NCI-H2081 (cell line): ENCODE results near the gene TOR4A.

ENCODE experiments used
- DNase-seq, 2 experiments: peaks; one replicate each; lab custom pipeline; 2025; lab: John Stamatoyannopoulos, UW

The TOR4A gene

GRCh38 chr9:137271696-137272076, 5.8 kb upstream of the TOR4A start:
- no peak for DNase-seq

DNA sequence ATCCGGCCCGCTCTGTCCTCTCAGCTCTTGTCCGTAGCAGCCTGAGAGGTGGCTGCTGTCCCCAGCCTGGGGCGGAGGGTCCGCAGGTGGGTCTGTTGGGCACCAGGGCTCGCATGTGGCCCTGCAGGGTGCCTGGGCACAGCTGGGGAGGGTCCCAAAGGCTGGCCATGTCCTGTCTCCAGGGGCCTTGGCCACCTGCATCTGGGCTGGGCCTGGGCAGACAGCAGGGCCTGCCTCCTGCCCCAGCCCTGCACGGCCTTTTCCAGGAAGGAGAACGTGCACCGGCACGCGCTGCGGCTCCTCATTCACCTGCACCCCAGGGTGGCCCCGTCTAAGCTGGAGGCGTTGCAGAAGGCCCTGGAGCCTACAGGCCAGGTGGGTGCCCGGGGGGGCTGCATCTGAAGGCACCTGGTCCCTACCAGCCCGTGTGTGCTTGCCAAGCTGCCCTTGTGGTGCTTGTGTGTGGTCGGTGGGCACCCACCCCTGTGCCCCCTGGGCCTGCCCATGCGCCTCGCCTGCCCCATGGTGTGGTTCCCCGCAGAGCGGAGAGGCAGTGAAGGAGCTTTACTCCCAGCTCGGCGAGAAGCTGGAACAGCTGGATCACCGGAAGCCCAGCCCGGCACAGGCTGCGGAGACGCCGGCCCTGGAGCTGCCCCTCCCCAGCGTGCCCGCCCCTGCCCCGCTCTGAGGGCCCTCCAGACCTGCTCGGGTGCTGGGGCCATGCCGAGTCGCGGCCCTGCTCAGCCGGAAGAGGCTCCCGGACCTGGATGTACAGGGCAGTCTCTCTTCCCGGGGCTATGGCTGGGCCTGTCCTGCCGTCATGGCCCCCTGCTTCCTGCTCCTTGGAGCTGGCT, 5.1 kb upstream of the TOR4A start:
- no peak for DNase-seq

DNA sequence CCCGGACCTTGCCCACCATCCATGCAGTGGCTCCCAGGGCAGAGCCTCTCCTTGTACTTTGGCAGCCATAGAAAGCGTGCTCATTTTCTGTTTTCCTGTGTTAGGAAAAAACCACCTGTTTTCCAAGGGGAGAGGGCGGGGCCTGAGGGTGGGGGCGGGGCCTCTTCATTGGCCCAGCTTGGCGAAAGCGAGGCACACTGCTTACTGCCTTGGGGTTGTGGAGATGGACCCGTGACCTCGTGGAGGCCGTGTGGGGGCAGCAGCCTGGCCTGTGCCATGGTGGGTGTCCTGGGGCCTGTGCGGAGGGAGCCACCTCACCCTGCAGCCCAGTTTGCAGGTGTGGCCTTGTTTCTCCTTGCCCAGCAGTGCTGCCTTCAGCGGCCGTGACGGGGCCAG, 4.4 kb upstream of the TOR4A start:
- no peak for DNase-seq

- DNase-seq = peak; percentile 38 to 65
Observed at GRCh38 chr9:137273611-137274320, 3.8 kb upstream of the TOR4A start.

DNA sequence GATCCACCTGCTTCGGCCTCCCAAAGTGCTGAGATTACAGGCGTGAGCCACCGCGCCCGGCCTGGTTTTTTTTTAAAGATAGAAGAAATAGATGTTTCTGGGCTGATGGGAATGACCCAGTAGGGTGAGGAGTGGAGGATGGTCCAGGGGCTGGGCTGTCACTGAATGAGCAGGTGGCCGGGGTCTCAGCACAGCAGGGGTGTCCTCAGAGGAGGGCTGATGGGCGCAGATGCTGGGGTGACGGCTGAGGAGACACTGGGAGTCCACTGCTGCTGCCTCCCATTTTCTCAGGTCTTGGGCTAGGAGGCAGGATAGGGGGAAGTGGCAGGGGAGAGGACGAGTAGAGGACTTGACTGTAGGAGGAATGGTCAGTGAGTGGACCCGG, 2.3 kb upstream of the TOR4A start:
- DNase-seq = no peak

DNA sequence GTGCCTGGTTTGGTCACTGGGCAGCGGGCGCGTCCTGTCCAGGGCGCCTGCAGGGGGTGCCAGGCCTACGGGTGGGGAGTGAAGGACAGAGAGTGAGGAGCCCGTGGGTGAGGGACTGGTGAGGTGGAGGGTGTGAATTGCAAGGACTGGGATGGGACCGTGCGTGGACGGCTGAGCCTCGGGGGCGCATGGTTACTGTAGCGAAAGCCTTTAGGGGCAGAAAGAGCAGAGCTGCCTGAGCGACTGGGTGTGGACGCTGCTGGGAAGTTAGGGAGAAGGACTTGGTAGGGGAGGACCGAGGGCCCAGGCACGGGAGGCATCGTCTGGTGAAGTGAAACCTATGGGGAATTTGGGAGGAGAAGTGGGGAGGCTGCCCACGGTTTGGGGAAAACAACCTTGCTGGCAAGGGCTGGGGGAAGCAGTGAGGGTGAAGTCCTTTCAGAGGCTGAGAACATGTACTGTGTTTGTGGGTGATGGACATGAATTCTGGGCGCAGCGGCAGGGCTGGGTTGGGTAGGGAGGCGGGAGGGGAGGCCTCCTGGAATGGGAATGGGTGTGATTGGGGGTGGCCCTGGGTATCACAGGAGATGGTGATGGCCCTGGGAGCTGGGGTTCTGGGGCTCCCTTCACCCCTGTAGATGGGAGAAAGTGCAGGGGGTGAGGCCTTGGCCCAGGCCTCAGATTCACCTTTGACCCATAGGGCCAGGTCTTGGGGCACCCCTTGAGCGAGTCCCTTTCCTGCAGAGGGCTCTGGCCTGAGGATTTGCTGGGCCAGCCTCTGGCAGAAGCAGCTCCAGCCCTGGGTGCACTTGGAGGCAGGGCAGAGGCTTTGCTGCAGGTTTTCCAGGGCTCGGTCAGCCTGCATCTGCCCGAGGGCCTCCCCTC, 1.7 kb upstream of the TOR4A start:
- no peak for DNase-seq

DNA sequence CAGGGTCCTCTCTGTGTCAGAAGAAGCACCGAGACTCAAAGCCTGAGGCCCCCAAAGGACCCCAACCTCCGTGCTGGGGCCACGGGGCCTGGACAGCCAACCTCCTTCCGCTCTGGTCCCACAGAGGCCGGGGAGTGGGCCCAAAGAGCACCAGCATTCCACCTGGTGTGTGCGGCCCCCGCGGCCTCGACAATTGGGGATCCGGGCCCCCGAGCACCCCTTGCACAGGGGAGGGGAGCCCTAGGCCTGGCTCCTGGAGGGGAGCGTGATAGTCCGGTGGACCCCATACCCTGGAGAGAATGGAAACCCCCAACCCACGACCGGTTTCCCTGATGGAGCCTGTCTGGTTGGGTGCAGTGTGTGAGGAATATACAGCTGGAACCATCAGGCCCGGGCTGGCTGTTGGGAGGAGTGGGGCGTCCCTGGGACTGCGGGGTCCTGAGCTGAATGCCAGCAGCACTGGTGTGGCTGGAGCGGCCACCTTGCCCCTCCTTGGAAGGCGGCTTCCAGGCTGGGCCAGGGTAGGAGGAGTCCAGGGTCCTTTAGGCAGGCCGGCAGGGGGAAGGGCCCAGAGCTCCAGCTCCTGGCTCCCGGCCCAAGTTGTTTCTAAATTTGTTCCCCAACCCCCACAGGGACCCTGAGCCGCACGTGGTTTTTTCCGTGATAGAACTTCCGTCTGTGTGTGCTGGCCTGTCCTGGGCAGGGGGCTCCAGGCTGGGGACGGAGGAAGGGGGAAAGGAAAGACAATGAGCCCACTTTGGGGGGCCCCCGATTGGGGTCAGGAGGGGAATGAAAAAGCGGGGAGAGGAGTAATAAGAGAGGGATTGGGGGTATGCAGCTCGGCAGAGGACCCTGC, 825 bp upstream of the TOR4A start:
- no peak for DNase-seq

GRCh38 chr9:137278061-137278701, 655 bp downstream of the TOR4A start:
- no peak for DNase-seq

DNA sequence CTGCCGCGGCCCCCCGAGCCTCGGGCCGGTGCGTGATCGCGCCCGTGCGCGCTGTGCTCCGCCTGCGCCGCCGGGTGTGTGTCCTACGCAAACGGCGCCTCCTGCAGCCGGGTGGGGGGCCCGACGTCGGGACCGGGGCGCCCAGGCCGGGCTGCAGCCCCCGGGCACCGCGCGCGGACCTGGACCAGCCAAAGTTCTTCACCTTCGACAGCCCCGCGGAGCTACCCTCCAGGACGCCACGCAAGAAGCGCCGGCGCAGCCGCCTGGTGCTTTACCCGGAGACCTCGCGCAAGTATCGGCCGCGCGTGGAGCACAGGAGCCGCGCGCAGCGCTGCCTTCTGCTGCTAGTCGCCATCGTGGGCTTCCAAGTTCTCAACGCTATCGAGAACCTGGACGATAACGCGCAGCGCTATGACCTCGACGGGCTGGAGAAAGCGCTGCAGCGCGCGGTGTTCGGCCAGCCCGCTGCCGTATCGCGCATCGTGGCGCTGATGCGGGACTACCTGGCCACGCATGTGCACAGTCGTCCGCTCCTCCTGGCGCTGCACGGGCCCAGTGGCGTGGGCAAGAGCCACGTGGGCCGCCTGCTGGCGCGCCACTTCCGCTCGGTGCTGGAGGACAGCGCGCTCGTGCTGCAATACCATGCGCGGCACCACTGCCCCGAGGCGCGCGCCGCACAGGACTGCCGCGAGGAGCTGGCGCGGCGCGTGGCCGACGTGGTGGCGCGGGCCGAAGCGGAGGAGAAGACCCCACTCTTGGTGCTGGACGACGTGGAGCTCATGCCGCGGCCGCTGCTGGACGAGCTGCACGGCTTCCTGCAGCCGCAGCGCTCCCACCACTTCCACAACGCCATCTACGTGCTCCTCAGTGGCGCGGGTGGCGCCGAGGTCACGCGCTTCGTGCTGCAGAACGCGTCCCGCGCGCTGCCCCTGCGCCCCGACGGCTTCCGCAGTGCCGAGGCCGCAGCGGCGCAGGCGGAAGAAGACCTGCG, 1.5 kb downstream of the TOR4A start:
- no peak for DNase-seq

- DNase-seq = no peak
Observed at GRCh38 chr9:137279741-137280473, 2.4 kb downstream of the TOR4A start.

DNA sequence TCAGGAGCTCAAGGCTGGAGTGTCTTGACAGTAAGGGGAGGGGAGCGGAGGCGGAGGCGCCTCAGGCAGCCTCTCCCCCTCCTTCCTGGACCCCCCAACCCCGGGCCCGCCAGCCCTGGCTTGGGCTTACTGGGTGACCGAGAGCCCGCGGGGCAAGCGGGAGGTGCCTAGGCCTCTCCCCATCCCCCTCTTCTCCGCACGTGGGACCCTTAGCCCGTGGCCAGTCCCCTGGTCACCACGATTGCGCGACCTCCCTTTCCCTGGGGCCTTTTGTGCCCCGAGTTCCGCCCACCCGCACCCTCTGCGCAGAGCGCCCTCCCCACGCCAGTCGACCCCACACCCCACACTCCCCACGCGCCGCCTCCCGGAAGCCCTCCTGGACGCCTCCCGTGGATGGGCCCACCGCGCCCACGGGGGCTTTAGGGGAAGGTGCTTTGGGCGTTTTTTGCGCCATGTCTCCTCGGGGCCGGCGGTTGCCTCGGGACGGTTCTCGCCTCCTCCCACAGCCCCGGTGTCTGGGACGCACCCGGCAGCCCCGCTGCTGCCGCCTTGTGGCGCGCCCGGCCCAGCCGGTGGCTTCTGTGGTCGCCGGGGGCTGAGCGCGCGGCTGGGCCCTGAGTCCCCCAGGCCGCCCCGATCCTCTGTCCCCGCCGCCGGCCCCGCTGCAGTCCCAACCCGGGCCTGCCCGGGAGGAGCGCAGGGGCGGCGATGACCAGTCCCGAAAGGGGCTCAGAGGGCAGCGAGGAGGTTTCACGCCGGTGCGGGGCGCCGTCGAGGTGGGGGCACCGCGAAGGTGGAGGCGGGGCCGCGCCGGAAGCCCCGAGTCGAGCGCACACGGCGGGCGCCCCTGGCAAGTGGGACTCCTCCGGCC, 3.2 kb downstream of the TOR4A start:
- no peak for DNase-seq

- no peak for DNase-seq
Observed at GRCh38 chr9:137281345-137282116, 4.0 kb downstream of the TOR4A start.

GRCh38 chr9:137286975-137287383, 9.5 kb downstream of the TOR4A start:
- DNase-seq = peak; percentile 45 to 58

DNA sequence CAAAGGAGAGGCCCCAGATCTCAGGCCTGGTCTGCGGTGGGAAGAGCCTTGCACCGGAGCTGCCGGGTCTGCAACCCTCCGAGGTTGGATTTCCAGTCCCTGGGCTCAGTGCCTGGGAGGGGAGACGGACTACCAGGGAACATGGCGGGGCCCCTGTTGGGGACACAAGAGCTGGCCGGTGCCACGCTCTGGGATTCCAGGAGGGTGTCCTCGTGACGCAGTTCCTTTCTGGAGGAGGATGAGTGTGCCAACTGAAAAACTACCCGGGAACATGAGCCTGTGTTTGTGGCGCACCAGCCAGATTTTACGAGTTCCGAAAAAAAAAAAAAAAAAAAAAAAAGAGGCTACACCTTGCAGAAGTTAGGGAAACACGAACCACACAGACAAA, 15.6 kb downstream of the TOR4A start:
- DNase-seq = no peak

- no peak for DNase-seq
Observed at GRCh38 chr9:137293482-137294090, 16.1 kb downstream of the TOR4A start.

DNA sequence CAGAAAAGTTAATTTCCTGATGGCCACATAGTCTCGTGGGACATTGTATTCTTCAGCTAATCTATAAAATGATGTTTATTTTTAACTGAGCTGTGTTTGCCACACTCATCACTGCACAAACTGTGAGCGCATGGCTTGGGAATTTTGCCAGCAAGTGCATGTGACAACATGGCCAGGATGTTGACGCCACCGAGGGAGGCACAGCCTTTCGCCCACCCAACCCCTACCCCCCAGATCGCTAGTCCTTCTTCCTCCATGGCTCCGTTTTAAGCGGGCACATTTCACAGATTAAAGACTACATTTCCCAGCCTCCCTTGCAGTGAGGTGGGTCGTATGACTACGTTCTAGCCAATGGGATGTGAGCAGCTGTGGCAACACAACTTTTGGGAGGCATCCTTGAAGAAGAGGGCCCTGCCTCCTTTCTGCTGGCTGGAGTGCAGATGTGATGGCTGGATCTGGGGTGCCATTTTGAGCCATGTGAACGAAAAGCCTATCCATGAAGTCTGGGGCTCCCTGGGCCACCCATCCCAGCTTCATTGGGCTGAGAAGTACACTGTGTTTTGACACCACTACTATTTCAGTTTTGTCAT, 16.7 kb downstream of the TOR4A start:
- DNase-seq = peak in 1 of 2 experiments; percentile 52
